ENCODE measurements around the gene DDX49. TPM values are rescaled to one million over a fixed set of nuclear protein-coding genes. Genes with fewer than 3 reads are reported as not detected.

DDX49 gene
- total and polyA plus RNA-seq, 5 experiments from 2014 or later: 21.7 to 46.4 (median 37.5) TPM

GRCh38 chr19:18940769-18941627 lies 21.5 kb downstream of the DDX49 start, which contains the start of gene HOMER3:
Gene HOMER3 (minus strand): TSS chr19:18941217. CDS start chr19:18938982, 2,235 bp downstream.
- H3K27ac Mint-ChIP-seq: peak within 1 kb of the TSS in 2 of 10 donors; percentile 29 to 65
- peaks cover 2 to 14% (median 8%) of the 10 kb centered on the region in 4 donors for H3K4me1 Mint-ChIP-seq
- DNase-seq (peak; percentile 44 to 86 (median 69)), ATAC-seq (peak; percentile 90 to 91)
- H3K4me3 Mint-ChIP-seq: peak within 1 kb of the TSS; percentile 57 to 81 (median 72)
- no peaks in the 10 kb centered on the region for H3K36me3 Mint-ChIP-seq
- H3K27me3 Mint-ChIP-seq: peaks cover 4 to 43% (median 20%) of the 10 kb centered on the region in 5 donors
- POLR2A ChIA-PET: interaction anchor here (0.6 kb wide), 2 partner anchors 24 to 347 kb away, joined by 3 read pairs; no protein-coding TSS in a partner anchor
- no peaks in the 10 kb centered on the region for H3K9me3 Mint-ChIP-seq

DNA sequence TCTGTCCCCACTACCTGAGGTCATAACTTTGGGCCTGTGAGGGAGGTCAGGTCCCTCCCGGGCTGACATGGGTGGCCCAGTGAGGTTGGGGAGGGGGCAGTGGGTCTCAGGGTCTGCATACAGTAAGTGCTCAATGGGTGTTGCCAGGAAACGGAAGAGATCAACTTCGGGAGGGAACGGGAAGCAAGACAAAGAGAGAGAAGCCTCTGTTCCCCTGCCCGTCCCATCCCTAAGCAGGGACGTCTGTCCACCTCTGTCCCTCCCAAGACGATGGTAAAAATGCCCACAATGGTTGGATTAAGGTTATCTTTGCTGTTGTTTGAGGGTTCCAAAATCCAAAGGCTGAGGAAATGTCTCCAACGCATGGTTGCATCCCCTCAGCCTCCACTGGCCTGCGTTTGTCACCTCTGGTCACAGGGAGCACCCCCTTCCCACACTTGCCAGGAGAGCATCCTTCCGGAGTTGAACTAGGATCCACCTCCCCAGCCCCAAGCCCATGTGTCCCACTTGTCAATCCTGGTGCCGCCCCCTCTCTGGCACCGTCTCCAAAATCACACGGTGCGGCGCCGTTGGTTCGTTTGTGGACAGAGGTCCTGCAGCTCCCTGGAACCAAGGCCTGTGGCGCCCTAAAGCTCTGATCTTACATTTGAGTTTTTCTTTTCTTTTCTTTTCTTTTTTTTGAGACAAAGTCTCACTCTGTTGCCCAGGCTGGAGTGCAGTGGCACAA lies 22.3 kb downstream of the DDX49 start:
- POLR2A ChIA-PET: interaction anchor here (0.6 kb wide), 1 partner anchor 25 kb away, joined by 3 read pairs; no protein-coding TSS in a partner anchor
- peak overlapping the region; percentile 50 to 71 (median 58) for H3K4me3 Mint-ChIP-seq
- no peak for DNase-seq
- H3K27me3 Mint-ChIP-seq: peaks cover 8 to 51% (median 24%) of the 10 kb centered on the region in 5 donors
- no peaks in the 10 kb centered on the region for H3K36me3 Mint-ChIP-seq
- no peak for ATAC-seq
- H3K9me3 Mint-ChIP-seq: no peaks in the 10 kb centered on the region
- peaks cover 2 to 14% (median 9%) of the 10 kb centered on the region in 4 donors for H3K4me1 Mint-ChIP-seq
- H3K27ac Mint-ChIP-seq: peak overlapping the region in 1 of 10 donors; percentile 65

- POLR2A ChIA-PET: no interaction called here
These were observed 23.2 kb downstream of the DDX49 start for GRCh38 chr19:18942692-18943091.

GRCh38 chr19:18943465-18943864 lies 23.9 kb downstream of the DDX49 start:
- H3K36me3 Mint-ChIP-seq: no peaks in the 10 kb centered on the region
- DNase-seq (no peak), ATAC-seq (no peak)
- H3K27ac Mint-ChIP-seq: peak overlapping the region in 2 of 10 donors; percentile 18 to 21
- H3K9me3 Mint-ChIP-seq: no peaks in the 10 kb centered on the region
- H3K4me3 Mint-ChIP-seq: no peak overlapping the region
- POLR2A ChIA-PET: interaction anchor here (0.5 kb wide), 1 partner anchor 472 kb away, joined by 3 read pairs; no protein-coding TSS in a partner anchor
- H3K4me1 Mint-ChIP-seq: peaks cover 2 to 14% (median 9%) of the 10 kb centered on the region in 4 donors
- peaks cover 8 to 52% (median 21%) of the 10 kb centered on the region in 5 donors for H3K27me3 Mint-ChIP-seq

More at GRCh38 chr19:18942692-18943091, 23.2 kb downstream of the DDX49 start:
- Mint-ChIP-seq H3K9me3 (no peaks in the 10 kb centered on the region), H3K27ac (peak overlapping the region in 3 of 10 donors; percentile 16 to 68 (median 46)), H3K36me3 (no peaks in the 10 kb centered on the region), H3K27me3 (peaks cover 8 to 53% (median 21%) of the 10 kb centered on the region in 5 donors), H3K4me3 (peak overlapping the region in 6 of 10 donors; percentile 38 to 69 (median 51)), H3K4me1 (peaks cover 2 to 14% (median 9%) of the 10 kb centered on the region in 4 donors)
- ATAC-seq: no peak
- no peak for DNase-seq

- Mint-ChIP-seq H3K4me1 (peaks cover 0 to 9% (median 4%) of the 10 kb centered on the region in 4 donors), H3K9me3 (no peaks in the 10 kb centered on the region), H3K4me3 (peak overlapping the region in 1 of 10 donors; percentile 10), H3K27ac (no peak overlapping the region), H3K36me3 (no peaks in the 10 kb centered on the region), H3K27me3 (peaks cover 4 to 33% (median 12%) of the 10 kb centered on the region in 5 donors)
- DNase-seq (no peak), ATAC-seq (no peak)
- POLR2A ChIA-PET: interaction anchor here (0.6 kb wide), 1 partner anchor 488 kb away, joined by 5 read pairs; no protein-coding TSS in a partner anchor
These were observed 25.8 kb downstream of the DDX49 start for GRCh38 chr19:18945297-18945696.

- POLR2A ChIA-PET: no interaction called here
- ATAC-seq: no peak
- no peak for DNase-seq
- H3K36me3 Mint-ChIP-seq: no peaks in the 10 kb centered on the region
- no peak overlapping the region for H3K27ac Mint-ChIP-seq
- peaks cover 4 to 27% (median 10%) of the 10 kb centered on the region in 5 donors for H3K27me3 Mint-ChIP-seq
- no peak overlapping the region for H3K4me3 Mint-ChIP-seq
- H3K9me3 Mint-ChIP-seq: no peaks in the 10 kb centered on the region
- peaks cover 0 to 5% (median 3%) of the 10 kb centered on the region in 4 donors for H3K4me1 Mint-ChIP-seq
These were observed 26.8 kb downstream of the DDX49 start for GRCh38 chr19:18946335-18946734.

DNA sequence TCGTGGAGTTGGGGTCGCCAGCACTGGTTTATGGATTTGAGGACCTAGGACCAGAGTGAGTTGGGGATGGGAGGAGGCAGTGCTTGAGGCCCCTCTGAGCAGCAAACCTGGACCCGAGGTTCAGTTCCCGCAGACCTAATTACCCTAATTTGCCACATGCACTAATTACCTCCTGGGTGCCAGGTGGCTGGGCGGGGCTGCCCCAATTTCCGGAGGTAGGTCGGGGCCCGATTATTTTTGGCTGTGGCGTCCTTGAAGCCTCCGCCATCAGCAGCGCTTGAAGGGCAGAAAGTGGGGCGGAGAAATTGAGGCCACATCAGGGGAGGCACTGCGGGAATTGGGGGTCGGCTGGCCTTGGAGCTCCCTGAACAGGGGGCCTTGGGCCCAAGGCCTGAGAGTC lies 27.4 kb downstream of the DDX49 start:
- Mint-ChIP-seq H3K9me3 (no peaks in the 10 kb centered on the region), H3K4me3 (no peak overlapping the region), H3K27me3 (peaks cover 4 to 21% (median 8%) of the 10 kb centered on the region in 5 donors), H3K36me3 (no peaks in the 10 kb centered on the region), H3K27ac (no peak overlapping the region), H3K4me1 (peaks cover 0 to 2% (median 0%) of the 10 kb centered on the region in 4 donors)
- no peak for ATAC-seq
- POLR2A ChIA-PET: no interaction called here
- DNase-seq: no peak

DNA sequence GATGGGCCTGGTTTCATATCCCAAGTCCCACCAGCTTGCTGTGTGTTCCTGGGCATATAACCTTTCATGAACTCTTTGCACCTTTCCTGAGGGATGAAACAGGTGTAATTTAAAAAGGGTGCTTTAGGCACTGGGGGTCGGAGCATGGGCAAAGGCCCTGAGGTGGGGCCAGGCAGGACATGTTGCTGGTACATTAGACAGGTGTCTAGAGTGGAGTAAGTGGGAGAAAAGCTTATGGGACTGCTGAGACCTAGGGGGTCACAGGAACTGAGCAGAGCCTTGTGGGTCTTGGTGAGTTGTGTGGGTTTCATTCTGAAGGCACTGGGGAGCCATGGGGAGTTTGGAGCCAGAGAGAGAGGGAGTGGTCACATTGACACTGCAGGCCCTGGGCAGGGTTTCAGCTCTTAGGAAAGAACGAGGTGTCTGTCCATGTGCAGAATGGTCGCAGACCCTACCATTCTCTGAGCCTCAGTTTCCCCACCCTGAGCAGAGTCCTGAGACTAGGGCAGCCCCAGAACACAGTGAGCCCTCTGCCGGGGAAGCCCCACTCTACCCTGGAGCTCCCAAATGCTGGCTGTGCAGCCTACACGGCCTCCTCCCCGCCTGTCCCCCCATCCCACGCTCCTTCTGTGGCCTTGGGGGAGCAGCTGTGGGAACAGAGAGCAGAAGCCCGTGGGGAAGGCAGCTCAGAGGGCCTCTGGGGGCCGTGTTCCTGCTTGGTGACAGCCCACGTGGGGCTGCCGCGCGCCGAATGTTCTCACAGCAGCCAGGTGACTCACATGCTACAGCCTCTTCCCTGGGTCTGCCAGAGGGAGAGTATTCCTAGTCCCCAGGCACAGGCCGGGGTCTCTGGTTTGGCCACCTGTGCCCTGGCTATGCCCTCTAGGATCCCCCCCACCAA lies 28.8 kb downstream of the DDX49 start:
- H3K4me3 Mint-ChIP-seq: no peak overlapping the region
- H3K27ac Mint-ChIP-seq: no peak overlapping the region
- no peaks in the 10 kb centered on the region for H3K9me3 Mint-ChIP-seq

DNA sequence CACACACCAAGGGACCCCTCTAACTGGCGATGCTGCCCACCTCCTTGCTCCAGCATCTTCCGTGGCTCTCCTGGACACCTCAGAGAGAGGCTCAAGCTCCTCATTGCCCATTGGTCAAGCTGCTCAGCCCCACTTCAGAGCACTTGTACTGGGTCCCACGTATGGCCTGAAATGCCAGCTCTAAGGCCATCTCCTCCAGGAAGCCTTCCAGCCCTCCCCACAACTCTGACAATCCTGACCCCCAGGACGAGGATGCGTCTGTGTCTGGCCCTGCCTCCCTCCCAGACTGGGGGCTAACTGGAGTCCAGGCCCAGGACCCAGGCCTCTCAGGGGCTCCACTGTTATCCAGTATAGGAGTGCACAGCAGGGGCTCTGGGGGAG lies 29.5 kb downstream of the DDX49 start:
- POLR2A ChIA-PET: no interaction called here
- Mint-ChIP-seq H3K27ac (no peak overlapping the region), H3K4me3 (no peak overlapping the region), H3K36me3 (no peaks in the 10 kb centered on the region), H3K9me3 (no peaks in the 10 kb centered on the region), H3K4me1 (peaks cover 0 to 2% (median 0%) of the 10 kb centered on the region in 4 donors), H3K27me3 (peaks cover 4 to 12% (median 8%) of the 10 kb centered on the region in 5 donors)
- DNase-seq (no peak), ATAC-seq (no peak)

More for the DNA sequence above, 28.8 kb downstream of the DDX49 start:
- Mint-ChIP-seq H3K4me1 (peaks cover 0 to 2% (median 0%) of the 10 kb centered on the region in 4 donors), H3K36me3 (no peaks in the 10 kb centered on the region), H3K27me3 (peaks cover 4 to 12% (median 8%) of the 10 kb centered on the region in 5 donors)
- no peak for ATAC-seq
- POLR2A ChIA-PET: interaction anchor here (0.6 kb wide), 1 partner anchor 308 kb away, joined by 7 read pairs; no protein-coding TSS in a partner anchor
- DNase-seq: no peak

- Mint-ChIP-seq H3K27me3 (peaks cover 4 to 12% (median 8%) of the 10 kb centered on the region in 5 donors), H3K36me3 (no peaks in the 10 kb centered on the region), H3K27ac (peak overlapping the region in 1 of 10 donors; percentile 29), H3K9me3 (peaks cover 0 to 7% (median 0%) of the 10 kb centered on the region in 9 donors), H3K4me1 (peaks cover 0 to 2% (median under 1%) of the 10 kb centered on the region in 4 donors), H3K4me3 (no peak overlapping the region)
- ATAC-seq (no peak), DNase-seq (no peak)
- POLR2A ChIA-PET: no interaction called here
These were observed 30.3 kb downstream of the DDX49 start for GRCh38 chr19:18949858-18950257.

GRCh38 chr19:18951721-18952281 lies 32.3 kb downstream of the DDX49 start:
- DNase-seq: no peak
- POLR2A ChIA-PET: no interaction called here
- H3K36me3 Mint-ChIP-seq: no peaks in the 10 kb centered on the region
- no peak overlapping the region for H3K27ac Mint-ChIP-seq
- peaks cover 0 to 15% (median 0%) of the 10 kb centered on the region in 9 donors for H3K9me3 Mint-ChIP-seq
- H3K4me1 Mint-ChIP-seq: peaks cover 0 to 2% (median 0%) of the 10 kb centered on the region in 4 donors
- ATAC-seq: no peak
- H3K27me3 Mint-ChIP-seq: peaks cover 1 to 8% (median 2%) of the 10 kb centered on the region in 5 donors
- H3K4me3 Mint-ChIP-seq: no peak overlapping the region

Data from naive thymus-derived CD8-positive, alpha-beta T cell (primary cell).